Neutrophil (primary cell): Measurements from ENCODE around the gene ENTPD8.

ENCODE experiments used
- H3K27ac ChIP-seq: fragments of 200-600 bp; sonication (generic); 2 replicates; pipeline ENCODE4 v1.5.1; 2016; ENCODE audit warnings: mild to moderate bottlenecking, moderate library complexity
- H3K27me3 ChIP-seq: fragments of 200-600 bp; sonication (generic); 2 replicates; pipeline ENCODE4 v1.6.0; 2016; ENCODE audit warnings: mild to moderate bottlenecking
- H3K36me3 ChIP-seq: fragments of 200-600 bp; sonication (generic); 2 replicates; pipeline ENCODE4 v1.5.1; 2017
- H3K4me1 ChIP-seq, 2 experiments: fragments of 200-600 bp in 1 of 2; sonication (generic) in 1 of 2; 1 replicate in 1 of 2; 2 replicates in 1 of 2; pipeline versions ENCODE4 v1.5.1 to v1.6.1; 2013 to 2016; ENCODE audit warnings: low read depth in 1 of 2, low read length in 1 of 2, mild to moderate bottlenecking in 1 of 2, moderate library complexity in 1 of 2; ENCODE audit not compliant: control insufficient read depth in 1 of 2, insufficient read depth in 1 of 2
- H3K4me3 ChIP-seq, 2 experiments: fragments of 200-600 bp in 1 of 2; sonication (generic) in 1 of 2; 1 replicate in 1 of 2; 2 replicates in 1 of 2; pipeline ENCODE4 v1.5.1; 2013 to 2016; ENCODE audit warnings: low read depth in 1 of 2, low read length in 1 of 2, mild to moderate bottlenecking in 1 of 2, moderate library complexity in 1 of 2
- H3K9me3 ChIP-seq: fragments of 200-600 bp; sonication (generic); 2 replicates; pipeline ENCODE4 v1.5.1; 2016
- TF ChIP-seq, protein P1 (sequence below): fragments of 200-600 bp; sonication (generic); IDR thresholded peaks from 2 replicates; pipeline ENCODE4 v1.5.1; 2016; ENCODE audit warnings: antibody characterized with exemption

The ENTPD8 gene

GRCh38 chr9:137404961-137405567 is 36.1 kb downstream of the ENTPD8 start:
- TF ChIP-seq, protein P1, sequence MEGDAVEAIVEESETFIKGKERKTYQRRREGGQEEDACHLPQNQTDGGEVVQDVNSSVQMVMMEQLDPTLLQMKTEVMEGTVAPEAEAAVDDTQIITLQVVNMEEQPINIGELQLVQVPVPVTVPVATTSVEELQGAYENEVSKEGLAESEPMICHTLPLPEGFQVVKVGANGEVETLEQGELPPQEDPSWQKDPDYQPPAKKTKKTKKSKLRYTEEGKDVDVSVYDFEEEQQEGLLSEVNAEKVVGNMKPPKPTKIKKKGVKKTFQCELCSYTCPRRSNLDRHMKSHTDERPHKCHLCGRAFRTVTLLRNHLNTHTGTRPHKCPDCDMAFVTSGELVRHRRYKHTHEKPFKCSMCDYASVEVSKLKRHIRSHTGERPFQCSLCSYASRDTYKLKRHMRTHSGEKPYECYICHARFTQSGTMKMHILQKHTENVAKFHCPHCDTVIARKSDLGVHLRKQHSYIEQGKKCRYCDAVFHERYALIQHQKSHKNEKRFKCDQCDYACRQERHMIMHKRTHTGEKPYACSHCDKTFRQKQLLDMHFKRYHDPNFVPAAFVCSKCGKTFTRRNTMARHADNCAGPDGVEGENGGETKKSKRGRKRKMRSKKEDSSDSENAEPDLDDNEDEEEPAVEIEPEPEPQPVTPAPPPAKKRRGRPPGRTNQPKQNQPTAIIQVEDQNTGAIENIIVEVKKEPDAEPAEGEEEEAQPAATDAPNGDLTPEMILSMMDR: no peak
- H3K27ac ChIP-seq: no peak overlapping the region
- no peaks in the 10 kb centered on the region for H3K36me3 ChIP-seq
- peaks cover 40% of the 10 kb centered on the region for H3K27me3 ChIP-seq
- no peaks in the 10 kb centered on the region for H3K9me3 ChIP-seq
- H3K4me3 ChIP-seq: no peak overlapping the region
- peaks cover 0 to 5% of the 10 kb centered on the region in 2 experiments for H3K4me1 ChIP-seq

- Histone ChIP-seq H3K9me3 (no peaks in the 10 kb centered on the region), H3K4me3 (no peak overlapping the region), H3K4me1 (peaks cover 0 to 5% of the 10 kb centered on the region in 2 experiments), H3K36me3 (no peaks in the 10 kb centered on the region), H3K27ac (no peak overlapping the region), H3K27me3 (peaks cover 32% of the 10 kb centered on the region)
- TF ChIP-seq, protein P1: no peak
These were observed 37.9 kb downstream of the ENTPD8 start for GRCh38 chr9:137403269-137403668.

DNA sequence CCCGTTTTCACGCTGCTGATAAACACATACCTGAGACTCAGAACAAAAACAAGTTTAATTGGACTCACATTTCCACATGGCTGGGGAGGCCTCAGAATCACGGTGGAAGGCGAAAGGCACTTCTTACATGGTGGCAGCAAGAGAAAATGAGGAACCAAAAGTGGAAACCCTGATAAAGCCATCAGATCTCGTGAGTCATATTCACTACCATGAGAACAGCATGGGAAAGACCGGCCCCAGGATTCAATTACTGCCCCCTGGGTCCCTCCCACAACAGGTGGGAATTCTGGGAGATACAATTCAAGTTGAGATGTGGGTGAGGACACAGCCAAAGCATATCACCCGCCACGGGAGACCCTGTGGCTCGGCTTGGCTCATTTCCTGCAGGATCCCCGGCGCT is 38.4 kb downstream of the ENTPD8 start:
- Histone ChIP-seq H3K27me3 (peaks cover 27% of the 10 kb centered on the region), H3K9me3 (no peaks in the 10 kb centered on the region)
- TF ChIP-seq, protein P1: no peak

DNA sequence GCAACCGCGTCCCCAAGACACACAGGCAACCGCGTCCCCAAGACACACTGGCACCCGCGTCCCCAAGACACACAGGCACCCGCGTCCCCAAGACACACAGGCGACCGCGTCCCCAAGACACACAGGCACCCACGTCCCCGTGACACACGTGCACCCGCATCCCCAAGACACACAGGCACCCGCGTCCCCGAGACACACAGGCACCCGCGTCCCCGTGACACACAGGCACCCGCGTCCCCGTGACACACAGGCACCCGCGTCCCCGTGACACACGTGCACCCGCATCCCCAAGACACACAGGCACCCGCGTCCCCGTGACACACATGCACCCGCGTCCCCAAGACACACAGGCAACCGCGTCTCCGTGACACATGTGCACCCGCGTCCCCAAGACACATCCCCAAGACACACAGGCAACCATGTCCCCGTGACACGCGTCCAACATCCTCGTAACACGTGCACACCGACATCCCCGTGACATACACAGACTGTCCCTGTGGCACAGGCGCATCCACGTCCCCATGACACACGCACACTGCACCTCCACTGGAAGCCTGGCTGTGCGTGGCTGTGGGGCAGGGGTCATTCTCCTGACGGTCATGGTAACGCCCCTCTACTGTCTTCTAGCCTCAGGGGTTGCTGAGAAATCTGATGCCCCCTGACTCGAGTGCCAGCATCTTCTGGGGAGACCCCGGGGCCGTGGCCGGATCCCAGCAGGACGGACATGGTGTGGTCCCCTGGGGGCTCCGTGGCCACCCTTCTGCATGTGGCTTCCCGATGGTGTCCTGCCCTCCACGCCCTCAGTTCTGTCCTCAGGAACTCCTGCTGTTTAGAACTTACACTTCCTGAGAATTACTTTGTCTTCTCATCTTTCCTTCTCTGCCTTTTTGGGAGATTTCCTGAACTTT is 42.3 kb downstream of the ENTPD8 start:
- Histone ChIP-seq H3K9me3 (no peaks in the 10 kb centered on the region), H3K27ac (no peak overlapping the region), H3K4me3 (no peak overlapping the region), H3K36me3 (no peaks in the 10 kb centered on the region), H3K4me1 (no peaks in the 10 kb centered on the region), H3K27me3 (no peaks in the 10 kb centered on the region)
- TF ChIP-seq, protein P1: no peak

More for the DNA sequence above, 38.4 kb downstream of the ENTPD8 start:
- peaks cover 0 to 5% of the 10 kb centered on the region in 2 experiments for H3K4me1 ChIP-seq
- no peak overlapping the region for H3K27ac ChIP-seq
- no peak overlapping the region for H3K4me3 ChIP-seq
- no peaks in the 10 kb centered on the region for H3K36me3 ChIP-seq

GRCh38 chr9:137397675-137398423 is 43.3 kb downstream of the ENTPD8 start:
- Histone ChIP-seq H3K4me1 (no peaks in the 10 kb centered on the region), H3K4me3 (no peak overlapping the region), H3K36me3 (no peaks in the 10 kb centered on the region), H3K27me3 (no peaks in the 10 kb centered on the region), H3K27ac (no peak overlapping the region), H3K9me3 (no peaks in the 10 kb centered on the region)
- TF ChIP-seq, protein P1: no peak
